IMR-90 (cell line): ENCODE data around the gene DPYSL3. TPM values are rescaled to one million over a fixed set of nuclear protein-coding genes. Genes with fewer than 3 reads are reported as not detected.
A peak's percentile ranks its signal among the peaks of the same experiment; 100 is the strongest.

Source experiments
- ATAC-seq: fragments of 200-7000 bp; cut with Tn5 transposase; 2 replicates; pipeline ENCODE4 v1.9.1; 2020; ENCODE audit warnings: low read depth, mild to moderate bottlenecking, moderate library complexity
- BruUV-seq: library from RNA; stranded (reverse); fragments of 400-500 nt; replicated peaks from 2 replicates; lab custom pipeline; 2021; lab: Mats Ljungman, UMichigan
- CTCF ChIA-PET: fragments of 300-600 bp; formaldehyde crosslinking; extraction: SDS; loops from one replicate; lab custom pipeline; 2021; ENCODE audit warnings: antibody characterized with exemption; lab: Yijun Ruan, JAX
- POLR2A ChIA-PET: fragments of 300-600 bp; sonication (Branson Sonifier 250); formaldehyde crosslinking; loops from one replicate; lab custom pipeline; 2022; ENCODE audit warnings: antibody characterized with exemption; ENCODE audit not compliant: unreplicated experiment; lab: Charles Lee
- DNase-seq: peaks from one replicate; pipeline ENCODE4 v3.0.0; 2013
- H2AFZ ChIP-seq: replicated peaks from 2 replicates; pipeline ENCODE3; 2013; ENCODE audit warnings: low read length, mild to moderate bottlenecking; ENCODE audit not compliant: poor library complexity
- H2AK5ac ChIP-seq: 2 replicates; pipeline ENCODE4 v1.6.1; 2013; ENCODE audit warnings: low read depth, low read length, inconsistent platforms
- H2AK9ac ChIP-seq: replicated peaks from 2 replicates; pipeline ENCODE3; 2013; ENCODE audit warnings: mild to moderate bottlenecking, low read depth, low read length, moderate library complexity; ENCODE audit not compliant: poor library complexity
- H2BK120ac ChIP-seq: 2 replicates; pipeline ENCODE4 v1.6.1; 2013; ENCODE audit warnings: low read depth, low read length, inconsistent platforms
- H2BK15ac ChIP-seq: 3 replicates; pipeline ENCODE4 v1.6.1; 2013; ENCODE audit warnings: low read depth, low read length, inconsistent platforms
- H2BK20ac ChIP-seq: 2 replicates; pipeline ENCODE4 v1.6.1; 2013; ENCODE audit warnings: low read depth, mild to moderate bottlenecking, inconsistent platforms, low read length, moderate library complexity
- H2BK5ac ChIP-seq: 2 replicates; pipeline ENCODE4 v1.6.1; 2013; ENCODE audit warnings: mild to moderate bottlenecking, low read depth, low read length, inconsistent platforms; ENCODE audit not compliant: poor library complexity, severe bottlenecking
- H3K14ac ChIP-seq: replicated peaks from 2 replicates; pipeline ENCODE4 v1.6.1; 2013; ENCODE audit warnings: low read depth, low read length, inconsistent platforms
- H3K18ac ChIP-seq: 2 replicates; pipeline ENCODE4 v1.6.1; 2013; ENCODE audit warnings: low read depth, low read length, control low read depth
- H3K23ac ChIP-seq: 2 replicates; pipeline ENCODE4 v1.6.1; 2013; ENCODE audit warnings: low read depth, low read length, inconsistent platforms
- H3K27ac ChIP-seq: 2 replicates; pipeline ENCODE4 v1.5.1; 2013; ENCODE audit warnings: mild to moderate bottlenecking, control low read depth, low read length; ENCODE audit not compliant: insufficient read depth
- H3K27me3 ChIP-seq: 2 replicates; pipeline ENCODE4 v1.6.1; 2013; ENCODE audit warnings: low read length; ENCODE audit not compliant: control insufficient read depth, insufficient read depth
- H3K36me3 ChIP-seq: 2 replicates; pipeline ENCODE4 v1.6.1; 2013; ENCODE audit warnings: low read length, mixed read lengths; ENCODE audit not compliant: control insufficient read depth, insufficient read depth
- H3K4ac ChIP-seq: 2 replicates; pipeline ENCODE4 v1.6.1; 2013; ENCODE audit warnings: low read depth, low read length, inconsistent platforms
- H3K4me1 ChIP-seq: 2 replicates; pipeline ENCODE4 v1.6.1; 2013; ENCODE audit warnings: low read length, mixed read lengths; ENCODE audit not compliant: control insufficient read depth, insufficient read depth
- H3K4me2 ChIP-seq: 2 replicates; pipeline ENCODE4 v1.6.1; 2013; ENCODE audit warnings: low read depth, mild to moderate bottlenecking, control low read depth, low read length, moderate library complexity
- H3K4me3 ChIP-seq: 2 replicates; pipeline ENCODE4 v1.5.1; 2013; ENCODE audit warnings: low read depth, mild to moderate bottlenecking, control low read depth, low read length, moderate library complexity; ENCODE audit not compliant: insufficient read depth
- H3K56ac ChIP-seq: 2 replicates; pipeline ENCODE4 v1.6.1; 2013; ENCODE audit warnings: low read length, inconsistent platforms; ENCODE audit not compliant: insufficient read depth; ENCODE audit errors: extremely low read depth
- H3K79me1 ChIP-seq, 2 experiments: 2 replicates each; pipeline ENCODE4 v1.6.1; 2013; ENCODE audit warnings: low read length in 2 of 2, inconsistent platforms in 1 of 2, low read depth in 1 of 2
- H3K9ac ChIP-seq: 2 replicates; pipeline ENCODE4 v1.6.1; 2013; ENCODE audit warnings: low read depth, low read length, control low read depth
- H3K9me1 ChIP-seq: 2 replicates; pipeline ENCODE4 v1.6.1; 2013; ENCODE audit warnings: low read length, inconsistent platforms; ENCODE audit not compliant: insufficient read depth
- H3K9me3 ChIP-seq: 2 replicates; pipeline ENCODE4 v1.6.1; 2013; ENCODE audit warnings: low read length; ENCODE audit not compliant: control insufficient read depth, insufficient read depth
- H4K20me1 ChIP-seq: 2 replicates; pipeline ENCODE4 v1.6.1; 2013; ENCODE audit warnings: low read length, inconsistent platforms; ENCODE audit not compliant: insufficient read depth
- H4K5ac ChIP-seq: 2 replicates; pipeline ENCODE4 v1.6.1; 2013; ENCODE audit warnings: mild to moderate bottlenecking, low read depth, low read length, control low read depth
- H4K8ac ChIP-seq, 2 experiments: 2 replicates each; pipeline ENCODE4 v1.6.1; 2013; ENCODE audit warnings: low read depth in 2 of 2, low read length in 2 of 2, control low read depth in 1 of 2, inconsistent platforms in 1 of 2
- H4K91ac ChIP-seq: 2 replicates; pipeline ENCODE4 v1.6.1; 2013; ENCODE audit warnings: low read depth, low read length, inconsistent platforms; ENCODE audit not compliant: insufficient read depth
- BHLHE40 ChIP-seq: fragments of 150-350 bp; IDR thresholded peaks from 2 replicates; pipeline ENCODE4 v1.6.1; 2016; ENCODE audit warnings: mild to moderate bottlenecking, low read depth, low read length
- CEBPB ChIP-seq: IDR thresholded peaks from 2 replicates; pipeline ENCODE4 v1.6.1; 2012; ENCODE audit warnings: low read depth, low read length, improper control_type of control experiment
- CHD1 ChIP-seq: IDR thresholded peaks from 2 replicates; pipeline ENCODE4 v1.6.1; 2012; ENCODE audit warnings: low read depth, low read length, improper control_type of control experiment
- FOS ChIP-seq: fragments of 150-350 bp; IDR thresholded peaks from 2 replicates; pipeline ENCODE4 v1.6.1; 2016; ENCODE audit warnings: low read depth, low read length
- MAFK ChIP-seq: IDR thresholded peaks from 2 replicates; pipeline ENCODE4 v1.6.1; 2012; ENCODE audit warnings: low read depth, low read length, improper control_type of control experiment
- MAZ ChIP-seq: IDR thresholded peaks from 2 replicates; pipeline ENCODE4 v1.6.1; 2012; ENCODE audit warnings: low read depth, mild to moderate bottlenecking, low read length, improper control_type of control experiment, moderate library complexity, borderline replicate concordance
- MXI1 ChIP-seq: IDR thresholded peaks from 2 replicates; pipeline ENCODE4 v1.6.1; 2012; ENCODE audit warnings: low read depth, mild to moderate bottlenecking, low read length, moderate library complexity, borderline replicate concordance
- NFE2L2 ChIP-seq: fragments of 150-350 bp; IDR thresholded peaks from 2 replicates; pipeline ENCODE4 v1.6.1; 2016; ENCODE audit warnings: low read depth, mild to moderate bottlenecking, low read length
- POLR2A ChIP-seq: IDR thresholded peaks from 2 replicates; pipeline ENCODE4 v1.6.1; 2012; ENCODE audit warnings: mild to moderate bottlenecking, low read depth, low read length
- RAD21 ChIP-seq: IDR thresholded peaks from 2 replicates; pipeline ENCODE4 v1.6.1; 2012; ENCODE audit warnings: low read length, improper control_type of control experiment
- RCOR1 ChIP-seq: IDR thresholded peaks from 2 replicates; pipeline ENCODE4 v1.6.1; 2012; ENCODE audit warnings: mild to moderate bottlenecking, low read length, improper control_type of control experiment; ENCODE audit not compliant: insufficient replicate concordance
- RFX5 ChIP-seq: IDR thresholded peaks from 2 replicates; pipeline ENCODE4 v1.8.0; 2012; ENCODE audit warnings: low read depth, mild to moderate bottlenecking, low read length, moderate library complexity
- SMC3 ChIP-seq: fragments of 150-350 bp; IDR thresholded peaks from 2 replicates; pipeline ENCODE4 v1.6.1; 2016; ENCODE audit warnings: low read depth, mild to moderate bottlenecking, antibody characterized with exemption, low read length, moderate library complexity
- WGBS, 2 experiments: methylation state at CpG; one replicate each; pipeline versions ENCODE4 v1.1.5 to v1.1.7; 2013; ENCODE audit warnings: missing lambda C conversion rate in 2 of 2; ENCODE audit not compliant: insufficient read length in 1 of 2; ENCODE audit errors: extremely low coverage in 2 of 2; 5-methylcytosine and 5-hydroxymethylcytosine counted together
- dilution Hi-C: fragments of 300-500 bp; cut with HindIII; formaldehyde crosslinking; loops from one replicate; pipeline ENCODE4 v1.14.3; 2018; ENCODE audit warnings: low sequenced_read_pairs; ENCODE audit not compliant: unreplicated experiment
- in situ Hi-C: fragments of 300-500 bp; cut with MboI; formaldehyde crosslinking; loops from 3 replicates; pipeline ENCODE4 v1.14.3; 2019; ENCODE audit warnings: low sequenced_read_pairs, inconsistent platforms, mixed read lengths
- intact Hi-C: fragments of 100-400 bp; cut with micrococcal nuclease; formaldehyde crosslinking; loops from 2 replicates; pipeline ENCODE4 v1.10.0; 2022
- polyA plus RNA-seq, 3 experiments: library from polyadenylated mRNA; depleted of rRNA; stranded (reverse); fragments of >200 nt; gene quantifications; 2 replicates each; pipeline ENCODE4 v1.2.3, GENCODE V29; 2012; ENCODE audit warnings: low replicate concordance in 1 of 3
- total RNA-seq: library from RNA; depleted of rRNA; stranded (reverse); fragments of >200 nt; gene quantifications from 2 replicates; pipeline ENCODE4 v1.2.3, GENCODE V29; 2012
- TF ChIP-seq, protein P1 (sequence below): fragments of 150-350 bp; IDR thresholded peaks from 2 replicates; pipeline ENCODE4 v1.6.1; 2017; ENCODE audit warnings: mild to moderate bottlenecking, antibody characterized with exemption, low read length, low read depth
- TF ChIP-seq, protein P2 (sequence below): fragments of 150-350 bp; IDR thresholded peaks from 2 replicates; pipeline ENCODE4 v1.6.1; 2016; ENCODE audit warnings: low read depth, mild to moderate bottlenecking, low read length, moderate library complexity, borderline replicate concordance
- TF ChIP-seq, protein P3 (sequence below): conservative IDR thresholded peaks from 2 replicates; pipeline ENCODE4 v1.5.1; 2012; ENCODE audit warnings: mild to moderate bottlenecking, low read depth, low read length, improper control_type of control experiment

DPYSL3 gene
- total and polyA plus RNA-seq, 2 of the 4 experiments (the other 2 are of a cell fraction): 50.2 to 60.9 TPM

DNA sequence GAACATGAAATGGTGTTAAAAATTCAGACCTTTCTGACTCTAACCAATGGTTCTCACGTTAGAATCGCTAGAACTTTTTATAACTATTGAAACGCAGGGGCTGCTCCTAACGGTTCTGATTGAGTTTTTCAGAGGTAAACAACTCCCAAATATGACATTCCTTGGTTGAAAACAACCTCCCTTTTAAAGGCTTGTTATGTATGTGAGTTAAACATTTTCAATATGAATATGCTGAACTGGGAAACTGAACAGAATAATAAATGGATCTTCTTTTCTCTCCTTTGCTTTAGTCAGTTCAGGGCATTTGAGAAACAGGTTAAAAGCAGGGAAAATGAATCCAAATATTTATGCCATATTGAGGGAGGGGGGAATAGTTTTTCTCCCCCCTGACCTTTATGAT lies 13.2 kb upstream of the DPYSL3 start:
- peak overlapping the region; percentile 71 for H2BK20ac ChIP-seq
- H2AK5ac ChIP-seq: no peak overlapping the region; the same call in 1 of the 2 replicates
- H3K4me1 ChIP-seq: no peaks in the 10 kb centered on the region
- no peak overlapping the region for H2AK9ac ChIP-seq
- H3K79me1 ChIP-seq: no peaks in the 10 kb centered on the region
- H4K91ac ChIP-seq: peak overlapping the region; percentile 34; the same call in 1 of the 2 replicates
- no peaks in the 10 kb centered on the region for H4K20me1 ChIP-seq
- H2BK120ac ChIP-seq: peak overlapping the region; percentile 74
- TF ChIP-seq, protein P1, sequence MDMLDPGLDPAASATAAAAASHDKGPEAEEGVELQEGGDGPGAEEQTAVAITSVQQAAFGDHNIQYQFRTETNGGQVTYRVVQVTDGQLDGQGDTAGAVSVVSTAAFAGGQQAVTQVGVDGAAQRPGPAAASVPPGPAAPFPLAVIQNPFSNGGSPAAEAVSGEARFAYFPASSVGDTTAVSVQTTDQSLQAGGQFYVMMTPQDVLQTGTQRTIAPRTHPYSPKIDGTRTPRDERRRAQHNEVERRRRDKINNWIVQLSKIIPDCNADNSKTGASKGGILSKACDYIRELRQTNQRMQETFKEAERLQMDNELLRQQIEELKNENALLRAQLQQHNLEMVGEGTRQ: no peak
- TF ChIP-seq CHD1 (no peak), RCOR1 (no peak), RAD21 (no peak), CEBPB (no peak), POLR2A (no peak), BHLHE40 (no peak), MAZ (no peak), MAFK (no peak), NFE2L2 (no peak), SMC3 (no peak), FOS (no peak), RFX5 (no peak), MXI1 (no peak)
- TF ChIP-seq, protein P2, sequence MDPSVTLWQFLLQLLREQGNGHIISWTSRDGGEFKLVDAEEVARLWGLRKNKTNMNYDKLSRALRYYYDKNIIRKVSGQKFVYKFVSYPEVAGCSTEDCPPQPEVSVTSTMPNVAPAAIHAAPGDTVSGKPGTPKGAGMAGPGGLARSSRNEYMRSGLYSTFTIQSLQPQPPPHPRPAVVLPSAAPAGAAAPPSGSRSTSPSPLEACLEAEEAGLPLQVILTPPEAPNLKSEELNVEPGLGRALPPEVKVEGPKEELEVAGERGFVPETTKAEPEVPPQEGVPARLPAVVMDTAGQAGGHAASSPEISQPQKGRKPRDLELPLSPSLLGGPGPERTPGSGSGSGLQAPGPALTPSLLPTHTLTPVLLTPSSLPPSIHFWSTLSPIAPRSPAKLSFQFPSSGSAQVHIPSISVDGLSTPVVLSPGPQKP: no peak
- TF ChIP-seq, protein P3, sequence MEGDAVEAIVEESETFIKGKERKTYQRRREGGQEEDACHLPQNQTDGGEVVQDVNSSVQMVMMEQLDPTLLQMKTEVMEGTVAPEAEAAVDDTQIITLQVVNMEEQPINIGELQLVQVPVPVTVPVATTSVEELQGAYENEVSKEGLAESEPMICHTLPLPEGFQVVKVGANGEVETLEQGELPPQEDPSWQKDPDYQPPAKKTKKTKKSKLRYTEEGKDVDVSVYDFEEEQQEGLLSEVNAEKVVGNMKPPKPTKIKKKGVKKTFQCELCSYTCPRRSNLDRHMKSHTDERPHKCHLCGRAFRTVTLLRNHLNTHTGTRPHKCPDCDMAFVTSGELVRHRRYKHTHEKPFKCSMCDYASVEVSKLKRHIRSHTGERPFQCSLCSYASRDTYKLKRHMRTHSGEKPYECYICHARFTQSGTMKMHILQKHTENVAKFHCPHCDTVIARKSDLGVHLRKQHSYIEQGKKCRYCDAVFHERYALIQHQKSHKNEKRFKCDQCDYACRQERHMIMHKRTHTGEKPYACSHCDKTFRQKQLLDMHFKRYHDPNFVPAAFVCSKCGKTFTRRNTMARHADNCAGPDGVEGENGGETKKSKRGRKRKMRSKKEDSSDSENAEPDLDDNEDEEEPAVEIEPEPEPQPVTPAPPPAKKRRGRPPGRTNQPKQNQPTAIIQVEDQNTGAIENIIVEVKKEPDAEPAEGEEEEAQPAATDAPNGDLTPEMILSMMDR: no peak
- no peaks in the 10 kb centered on the region for H3K9me1 ChIP-seq
- H3K4ac ChIP-seq: no peak overlapping the region
- ChIA-PET POLR2A (no interaction called here), CTCF (interaction anchor here (1.3 kb wide), 1 partner anchor 55 kb away, joined by 3 read pairs; no protein-coding TSS in a partner anchor)
- no peak overlapping the region; the same call in 1 of the 2 replicates for H3K56ac ChIP-seq
- no peaks in the 10 kb centered on the region for H3K27me3 ChIP-seq
- no peak overlapping the region for H3K14ac ChIP-seq
- no CpG with 5 or more reads among the region's 4 CpGs for WGBS, 2 experiments
- intact Hi-C loops (no loop called here), dilution Hi-C loops (no loop called here), in situ Hi-C loops (no loop called here)
- H3K27ac ChIP-seq: no peak overlapping the region
- no peaks in the 10 kb centered on the region for H3K9me3 ChIP-seq
- no peak overlapping the region for H2BK15ac ChIP-seq
- no peak overlapping the region for H3K23ac ChIP-seq
- no peaks in the 10 kb centered on the region for H3K36me3 ChIP-seq
- H2AFZ ChIP-seq: no peak overlapping the region
- BruUV-seq: no TSS peak
- H2BK5ac ChIP-seq: peak overlapping the region; percentile 45
- DNase-seq: no peak
- peak overlapping the region; percentile 31 to 63; a peak in 3 of 4 replicates for H4K8ac ChIP-seq
- no peak overlapping the region; the same call in 1 of the 2 replicates for H3K18ac ChIP-seq
- H4K5ac ChIP-seq: no peak overlapping the region
- H3K4me2 ChIP-seq: no peak overlapping the region
- no peak for ATAC-seq
- H3K4me3 ChIP-seq: no peak overlapping the region
- no peak overlapping the region for H3K9ac ChIP-seq
